HCT116 (cell line): ENCODE results near the gene UNC5C. TPM values are rescaled to one million over a fixed set of nuclear protein-coding genes. Genes with fewer than 3 reads are reported as not detected.

ENCODE experiments used
- ATAC-seq: fragments of 200-7000 bp; cut with Tn5 transposase; 2 replicates; pipeline ENCODE4 v1.9.1; 2020; ENCODE audit warnings: mild to moderate bottlenecking, moderate library complexity
- BruUV-seq: library from RNA; stranded (reverse); fragments of 400-500 nt; replicated peaks from 2 replicates; lab custom pipeline; 2021; lab: Mats Ljungman, UMichigan
- CTCF ChIA-PET: fragments of 300-600 bp; sonication (Branson Sonifier 250); formaldehyde crosslinking; loops from one replicate; lab custom pipeline; 2021; ENCODE audit warnings: antibody characterized with exemption; lab: Charles Lee
- POLR2A ChIA-PET: fragments of 300-600, 350-600 bp; sonication (Branson Sonifier 250); formaldehyde crosslinking; loops from one replicate; lab custom pipeline; 2021; ENCODE audit warnings: antibody characterized with exemption; lab: Charles Lee
- RAD21 ChIA-PET, 2 experiments: fragments of 300-600 bp; sonication (Branson Sonifier 250); formaldehyde crosslinking; loops; one replicate each; lab custom pipeline; 2023; ENCODE audit warnings: low total read pairs in 2 of 2; ENCODE audit not compliant: uncharacterized antibody in 2 of 2, unreplicated experiment in 2 of 2, low non-redundant PET in 1 of 2; lab: Charles Lee
- DNase-seq: peaks from one replicate; pipeline ENCODE4 v3.0.0-alpha.2; 2010; ENCODE audit warnings: low read depth, low spot score
- H2AFZ ChIP-seq: fragments of 200-600 bp; shearing (Covaris generic), sonication (generic); 2 replicates; pipeline ENCODE4 v1.6.1; 2017; ENCODE audit warnings: low read depth, mixed run types, mixed read lengths, antibody characterized with exemption, low read length; ENCODE audit not compliant: poor library complexity, severe bottlenecking
- H3K27ac ChIP-seq: 2 replicates; pipeline ENCODE4 v1.5.1; 2012; ENCODE audit warnings: low read depth, low read length
- H3K27me3 ChIP-seq: fragments of 200-600 bp; sonication (generic); 2 replicates; pipeline ENCODE4 v1.6.1; 2016; ENCODE audit warnings: mixed run types, low read length, mixed read lengths; ENCODE audit not compliant: insufficient read depth
- H3K36me3 ChIP-seq, 2 experiments: fragments of 200-500 bp in 1 of 2; fragments of 200-600 bp in 1 of 2; sonication (Bioruptor generic) in 1 of 2; sonication (generic) in 1 of 2; 2 replicates each; pipeline versions ENCODE4 v1.5.1 to v1.6.1; 2014 to 2016; ENCODE audit warnings: low read length in 2 of 2, inconsistent platforms in 1 of 2, mixed read lengths in 1 of 2, mixed run types in 1 of 2; ENCODE audit not compliant: insufficient read depth in 2 of 2, control insufficient read depth in 1 of 2
- H3K4me1 ChIP-seq, 2 experiments: fragments of 200-600 bp in 1 of 2; sonication (generic) in 1 of 2; 2 replicates each; pipeline versions ENCODE4 v1.5.1 to v1.6.1; 2012 to 2017; ENCODE audit warnings: low read length in 2 of 2, inconsistent platforms in 1 of 2, mild to moderate bottlenecking in 1 of 2, mixed read lengths in 1 of 2, mixed run types in 1 of 2, moderate library complexity in 1 of 2; ENCODE audit not compliant: insufficient read depth in 2 of 2, control insufficient read depth in 1 of 2
- H3K4me2 ChIP-seq: fragments of 200-600 bp; sonication (generic); 2 replicates; pipeline ENCODE4 v1.6.1; 2017; ENCODE audit warnings: mixed run types, low read length, mixed read lengths
- H3K4me3 ChIP-seq, 2 experiments: fragments of 200-600 bp in 1 of 2; sonication (generic) in 1 of 2; replicated peaks in 1 of 2; 2 replicates each; pipeline ENCODE4 v1.5.1; 2011 to 2016; ENCODE audit warnings: low read length in 2 of 2, control low read depth in 1 of 2, low read depth in 1 of 2, mild to moderate bottlenecking in 1 of 2, mixed read lengths in 1 of 2, mixed run types in 1 of 2
- H3K79me2 ChIP-seq: fragments of 200-600 bp; sonication (generic); 2 replicates; pipeline ENCODE4 v1.6.1; 2017; ENCODE audit warnings: mild to moderate bottlenecking, mixed run types, low read length, moderate library complexity, mixed read lengths; ENCODE audit not compliant: insufficient read depth
- H3K9ac ChIP-seq: fragments of 200-600 bp; sonication (generic); 2 replicates; pipeline ENCODE4 v1.6.1; 2016; ENCODE audit warnings: low read length, mixed read lengths
- H3K9me2 ChIP-seq: fragments of 200-600 bp; sonication (generic), shearing (Covaris generic); 2 replicates; pipeline ENCODE4 v1.6.1; 2017; ENCODE audit warnings: mixed run types, mild to moderate bottlenecking, moderate library complexity; ENCODE audit not compliant: insufficient read depth
- H3K9me3 ChIP-seq, 2 experiments: fragments of 200-500 bp in 1 of 2; fragments of 200-600 bp in 1 of 2; sonication (Bioruptor generic) in 1 of 2; sonication (generic) in 1 of 2; 2 replicates each; pipeline ENCODE4 v1.6.1; 2014 to 2017; ENCODE audit warnings: low read length in 2 of 2, mixed read lengths in 2 of 2, inconsistent platforms in 1 of 2, low read depth in 1 of 2, mild to moderate bottlenecking in 1 of 2, mixed run types in 1 of 2, moderate library complexity in 1 of 2; ENCODE audit not compliant: control insufficient read depth in 1 of 2, insufficient read depth in 1 of 2
- H4K20me1 ChIP-seq: fragments of 200-600 bp; sonication (generic), shearing (Covaris generic); 2 replicates; pipeline ENCODE4 v1.6.1; 2017; ENCODE audit warnings: mixed run types, mild to moderate bottlenecking, moderate library complexity; ENCODE audit not compliant: insufficient read depth
- ATF3 ChIP-seq: IDR thresholded peaks from 2 replicates; pipeline ENCODE4 v1.6.1; 2012
- CEBPB ChIP-seq: IDR thresholded peaks from 2 replicates; pipeline ENCODE4 v1.6.1; 2012; ENCODE audit warnings: low read depth
- CTCF ChIP-seq, 3 experiments: fragments of 200-600 bp in 1 of 3; sonication (generic) in 1 of 3; IDR thresholded peaks in 2 of 3; conservative IDR thresholded peaks in 1 of 3; 2 replicates each; pipeline ENCODE4 v1.5.1; 2012 to 2017; ENCODE audit warnings: low read depth in 2 of 3, low read length in 2 of 3, antibody characterized with exemption in 1 of 3, borderline replicate concordance in 1 of 3, control low read depth in 1 of 3, mild to moderate bottlenecking in 1 of 3, mixed read lengths in 1 of 3, mixed run types in 1 of 3, moderate library complexity in 1 of 3; ENCODE audit not compliant: insufficient read depth in 1 of 3
- EZH2phosphoT487 ChIP-seq: fragments of 200-600 bp; IDR thresholded peaks from 2 replicates; pipeline ENCODE4 v1.6.1; 2018; ENCODE audit warnings: antibody characterized with exemption, borderline replicate concordance
- MAX ChIP-seq: IDR thresholded peaks from 2 replicates; pipeline ENCODE4 v1.6.1; 2012
- POLR2A ChIP-seq: IDR thresholded peaks from 2 replicates; pipeline ENCODE4 v1.7.0; 2011; ENCODE audit warnings: borderline replicate concordance; ENCODE audit not compliant: insufficient read depth, insufficient read length; ENCODE audit errors: extremely low read depth
- REST ChIP-seq: IDR thresholded peaks from 2 replicates; pipeline ENCODE4 v1.6.1; 2012; ENCODE audit warnings: low read depth
- ZNF274 ChIP-seq: fragments of 200-500 bp; sonication (Bioruptor generic); IDR thresholded peaks from 2 replicates; pipeline ENCODE4 v1.6.1; 2014; ENCODE audit warnings: mild to moderate bottlenecking, low read depth, low read length, inconsistent platforms
- intact Hi-C: fragments of 100-400 bp; cut with micrococcal nuclease; formaldehyde crosslinking; loops from 2 replicates; pipeline ENCODE4 v1.10.0; 2022
- total RNA-seq: library from RNA; stranded (reverse); gene quantifications from one replicate; pipeline ENCODE4 v1.2.1, GENCODE V29; 2021; ENCODE audit not compliant: unreplicated experiment

The UNC5C gene
- total RNA-seq, 1 experiment from 2014 or later, result not detected

- ATAC-seq (no peak), DNase-seq (no peak)
- Histone ChIP-seq H3K27me3 (no peaks in the 10 kb centered on the region), H2AFZ (no peak overlapping the region), H3K9me2 (no peaks in the 10 kb centered on the region), H3K4me3 (no peak overlapping the region), H3K4me2 (no peak overlapping the region), H4K20me1 (no peaks in the 10 kb centered on the region), H3K79me2 (no peaks in the 10 kb centered on the region), H3K27ac (no peak overlapping the region), H3K36me3 (no peaks in the 10 kb centered on the region), H3K9me3 (no peaks in the 10 kb centered on the region), H3K4me1 (no peaks in the 10 kb centered on the region), H3K9ac (no peak overlapping the region)
- CTCF ChIA-PET, result no interaction called here
- POLR2A ChIA-PET, result no interaction called here
- RAD21 ChIA-PET, result no interaction called here
- intact Hi-C loops, result no loop called here
- TF ChIP-seq ATF3, result no peak
- no peak for TF ChIP-seq CEBPB
- TF ChIP-seq POLR2A, result no peak
- TF ChIP-seq ZNF274, result no peak
- TF ChIP-seq EZH2phosphoT487, result no peak
- TF ChIP-seq MAX, result no peak
- TF ChIP-seq REST, result no peak
- no peak for TF ChIP-seq CTCF (IDR thresholded peaks at IDR 0.05 in 2 of 3, conservative IDR thresholded peaks at IDR 0.05 in 1 of 3; ENCODE audit: borderline replicate concordance in 1 of 3, insufficient read depth in 1 of 3, low read depth in 2 of 3, low read length in 2 of 3)
- BruUV-seq, result no TSS peak
Measured at GRCh38 chr4:95531141-95531540, 17.6 kb downstream of the UNC5C start.
